RKO (cell line): ENCODE results near the gene PEX14.
A peak's percentile ranks its signal among the peaks of the same experiment; 100 is the strongest.

ENCODE experiments used
- DNase-seq: peaks from one replicate; pipeline ENCODE4 v3.0.0-alpha.2; 2016; ENCODE audit warnings: low spot score

PEX14 gene

GRCh38 chr1:10520497-10520896, 45.7 kb downstream of the PEX14 start:
- DNase-seq, result no peak

- no peak for DNase-seq
Observed at GRCh38 chr1:10520952-10521351, 46.2 kb downstream of the PEX14 start.

- no peak for DNase-seq
Observed at GRCh38 chr1:10521537-10522157, 46.9 kb downstream of the PEX14 start.

GRCh38 chr1:10522322-10522860, 47.6 kb downstream of the PEX14 start:
- no peak for DNase-seq

- no peak for DNase-seq
Observed at GRCh38 chr1:10525208-10525607, 50.5 kb downstream of the PEX14 start.

- DNase-seq, result peak; percentile 96
Observed at GRCh38 chr1:10528066-10529014, 53.6 kb downstream of the PEX14 start.

- DNase-seq, result no peak
Observed at GRCh38 chr1:10529091-10529490, 54.3 kb downstream of the PEX14 start.

- DNase-seq, result no peak
Observed at GRCh38 chr1:10529765-10530164, 55.0 kb downstream of the PEX14 start.

- no peak for DNase-seq
Observed at GRCh38 chr1:10530281-10530740, 55.6 kb downstream of the PEX14 start.

- DNase-seq, result no peak
Observed at GRCh38 chr1:10530756-10531495, 56.2 kb downstream of the PEX14 start.

GRCh38 chr1:10532362-10532761, 57.6 kb downstream of the PEX14 start:
- DNase-seq, result no peak

- DNase-seq, result no peak
Observed at GRCh38 chr1:10534519-10534918, 59.8 kb downstream of the PEX14 start.

GRCh38 chr1:10536133-10536770, 61.5 kb downstream of the PEX14 start:
- DNase-seq, result no peak

GRCh38 chr1:10537082-10537766, 62.5 kb downstream of the PEX14 start:
- DNase-seq, result no peak

GRCh38 chr1:10538646-10539355, 64.1 kb downstream of the PEX14 start:
- no peak for DNase-seq

GRCh38 chr1:10539411-10540043, 64.8 kb downstream of the PEX14 start:
- DNase-seq, result no peak

GRCh38 chr1:10540277-10541005, 65.7 kb downstream of the PEX14 start:
- DNase-seq, result no peak

- no peak for DNase-seq
Observed at GRCh38 chr1:10541286-10541685, 66.5 kb downstream of the PEX14 start.

GRCh38 chr1:10544239-10544638, 69.5 kb downstream of the PEX14 start:
- DNase-seq, result no peak
